Muscle of back (tissue), 10 donors: ENCODE measurements around the gene MMP24. TPM values are rescaled to one million over a fixed set of nuclear protein-coding genes. Genes with fewer than 3 reads are reported as not detected.

Experiments
- polyA plus RNA-seq, 10 donors: library from polyadenylated mRNA; unstranded; fragments of 120-200 nt; gene quantifications; one replicate each; pipeline ENCODE4 v1.2.1, GENCODE V29; 2013; ENCODE audit not compliant: insufficient read length in 10 of 10

Gene MMP24
- polyA plus RNA-seq, 10 donors: 0.25 to 0.59 (median 0.51) TPM

Other genes with a start within 250 kb of the MMP24 start
- 10 to 100 TPM; 49.4 to 63.2 (median 54.0) TPM for gene TRPC4AP, start 133.9 kb upstream of the MMP24 start, polyA plus RNA-seq
- gene EDEM2, start 79.4 kb upstream of the MMP24 start, polyA plus RNA-seq: 10 to 100 TPM in 2 of 10 donors, 1 to 10 TPM in 8; 7.7 to 10.2 (median 8.8) TPM
- 10 to 100 TPM; 37.4 to 58.1 (median 46.2) TPM for gene PROCR, start 54.6 kb upstream of the MMP24 start, polyA plus RNA-seq
- gene MMP24OS, start 51.4 kb downstream of the MMP24 start, polyA plus RNA-seq: 10 to 100 TPM; 18.9 to 25.9 (median 21.9) TPM
- gene EIF6, start 58.1 kb downstream of the MMP24 start, polyA plus RNA-seq: 100 to 1,000 TPM in 1 of 10 donors, 10 to 100 TPM in 9; 50.4 to 100 (median 69.3) TPM
- gene FAM83C, start 65.7 kb downstream of the MMP24 start, polyA plus RNA-seq: 1 to 10 TPM in 2 of 10 donors, not detected in 8; 3.0 to 4.7 TPM
- 10 to 100 TPM; 31.4 to 48.2 (median 41.8) TPM for gene UQCC1, start 185.3 kb downstream of the MMP24 start, polyA plus RNA-seq
- under 1 TPM in 9 of 10 donors, not detected in 1; 0.12 to 0.77 (median 0.33) TPM for gene GDF5, start 211.5 kb downstream of the MMP24 start, polyA plus RNA-seq
- gene CEP250, start 228.9 kb downstream of the MMP24 start, polyA plus RNA-seq: 10 to 100 TPM; 21.7 to 35.4 (median 30.2) TPM